IMR-90 (cell line): ENCODE measurements around the gene TRAP1.

Experiments used
- ELK1 ChIP-seq: fragments of 150-350 bp; IDR thresholded peaks from 2 replicates; pipeline ENCODE4 v1.6.1; 2016; ENCODE audit warnings: low read depth, mild to moderate bottlenecking, low read length, moderate library complexity, borderline replicate concordance
- FOS ChIP-seq: fragments of 150-350 bp; IDR thresholded peaks from 2 replicates; pipeline ENCODE4 v1.6.1; 2016; ENCODE audit warnings: low read depth, low read length
- MAZ ChIP-seq: IDR thresholded peaks from 2 replicates; pipeline ENCODE4 v1.6.1; 2012; ENCODE audit warnings: low read depth, mild to moderate bottlenecking, low read length, improper control_type of control experiment, moderate library complexity, borderline replicate concordance
- POLR2A ChIP-seq: IDR thresholded peaks from 2 replicates; pipeline ENCODE4 v1.6.1; 2012; ENCODE audit warnings: mild to moderate bottlenecking, low read depth, low read length
- SMC3 ChIP-seq: fragments of 150-350 bp; IDR thresholded peaks from 2 replicates; pipeline ENCODE4 v1.6.1; 2016; ENCODE audit warnings: low read depth, mild to moderate bottlenecking, antibody characterized with exemption, low read length, moderate library complexity
- USF2 ChIP-seq: fragments of 150-350 bp; IDR thresholded peaks from 2 replicates; pipeline ENCODE4 v1.6.1; 2017; ENCODE audit warnings: mild to moderate bottlenecking, antibody characterized with exemption, low read length, low read depth
- TF ChIP-seq, protein P1 (sequence below): conservative IDR thresholded peaks from 2 replicates; pipeline ENCODE4 v1.5.1; 2012; ENCODE audit warnings: mild to moderate bottlenecking, low read depth, low read length, improper control_type of control experiment

GRCh38 chr16:3762107-3762750 lies 44.9 kb upstream of the TRAP1 start:
- TF ChIP-seq, protein P1, sequence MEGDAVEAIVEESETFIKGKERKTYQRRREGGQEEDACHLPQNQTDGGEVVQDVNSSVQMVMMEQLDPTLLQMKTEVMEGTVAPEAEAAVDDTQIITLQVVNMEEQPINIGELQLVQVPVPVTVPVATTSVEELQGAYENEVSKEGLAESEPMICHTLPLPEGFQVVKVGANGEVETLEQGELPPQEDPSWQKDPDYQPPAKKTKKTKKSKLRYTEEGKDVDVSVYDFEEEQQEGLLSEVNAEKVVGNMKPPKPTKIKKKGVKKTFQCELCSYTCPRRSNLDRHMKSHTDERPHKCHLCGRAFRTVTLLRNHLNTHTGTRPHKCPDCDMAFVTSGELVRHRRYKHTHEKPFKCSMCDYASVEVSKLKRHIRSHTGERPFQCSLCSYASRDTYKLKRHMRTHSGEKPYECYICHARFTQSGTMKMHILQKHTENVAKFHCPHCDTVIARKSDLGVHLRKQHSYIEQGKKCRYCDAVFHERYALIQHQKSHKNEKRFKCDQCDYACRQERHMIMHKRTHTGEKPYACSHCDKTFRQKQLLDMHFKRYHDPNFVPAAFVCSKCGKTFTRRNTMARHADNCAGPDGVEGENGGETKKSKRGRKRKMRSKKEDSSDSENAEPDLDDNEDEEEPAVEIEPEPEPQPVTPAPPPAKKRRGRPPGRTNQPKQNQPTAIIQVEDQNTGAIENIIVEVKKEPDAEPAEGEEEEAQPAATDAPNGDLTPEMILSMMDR: no peak
- no peak for TF ChIP-seq POLR2A
- TF ChIP-seq FOS: no peak
- no peak for TF ChIP-seq ELK1
- no peak for TF ChIP-seq SMC3
- TF ChIP-seq USF2: no peak
- TF ChIP-seq MAZ: no peak
